ENCODE results near the gene GIGYF2.

Gene GIGYF2

GRCh38 chr2:232908695-232909094 is 211.6 kb downstream of the GIGYF2 start:
- H3K4me1 Mint-ChIP-seq: peaks cover 7% of the 10 kb centered on the region
- no peak overlapping the region for H3K27ac Mint-ChIP-seq
- DNase-seq: no peak
- peaks cover 5% of the 10 kb centered on the region for H3K36me3 Mint-ChIP-seq (ENCODE audit: low read depth)
- no peak for TF ChIP-seq CTCF (IDR thresholded peaks at IDR 0.05)
- peaks cover 61% of the 10 kb centered on the region for H3K9me3 Mint-ChIP-seq
- no peak overlapping the region for H3K4me3 Mint-ChIP-seq
- peaks cover 21% of the 10 kb centered on the region for H3K27me3 Mint-ChIP-seq (ENCODE audit: low read depth, poor library complexity)

All from nephron progenitor cell (in vitro differentiated cells).